ENCODE data around the gene COA7.
"Not testable (repeated sequence)": the region's sequence is repeated elsewhere in the genome, so short reads cannot be mapped to it uniquely, and the experiment has no call there.

COA7 gene

DNA sequence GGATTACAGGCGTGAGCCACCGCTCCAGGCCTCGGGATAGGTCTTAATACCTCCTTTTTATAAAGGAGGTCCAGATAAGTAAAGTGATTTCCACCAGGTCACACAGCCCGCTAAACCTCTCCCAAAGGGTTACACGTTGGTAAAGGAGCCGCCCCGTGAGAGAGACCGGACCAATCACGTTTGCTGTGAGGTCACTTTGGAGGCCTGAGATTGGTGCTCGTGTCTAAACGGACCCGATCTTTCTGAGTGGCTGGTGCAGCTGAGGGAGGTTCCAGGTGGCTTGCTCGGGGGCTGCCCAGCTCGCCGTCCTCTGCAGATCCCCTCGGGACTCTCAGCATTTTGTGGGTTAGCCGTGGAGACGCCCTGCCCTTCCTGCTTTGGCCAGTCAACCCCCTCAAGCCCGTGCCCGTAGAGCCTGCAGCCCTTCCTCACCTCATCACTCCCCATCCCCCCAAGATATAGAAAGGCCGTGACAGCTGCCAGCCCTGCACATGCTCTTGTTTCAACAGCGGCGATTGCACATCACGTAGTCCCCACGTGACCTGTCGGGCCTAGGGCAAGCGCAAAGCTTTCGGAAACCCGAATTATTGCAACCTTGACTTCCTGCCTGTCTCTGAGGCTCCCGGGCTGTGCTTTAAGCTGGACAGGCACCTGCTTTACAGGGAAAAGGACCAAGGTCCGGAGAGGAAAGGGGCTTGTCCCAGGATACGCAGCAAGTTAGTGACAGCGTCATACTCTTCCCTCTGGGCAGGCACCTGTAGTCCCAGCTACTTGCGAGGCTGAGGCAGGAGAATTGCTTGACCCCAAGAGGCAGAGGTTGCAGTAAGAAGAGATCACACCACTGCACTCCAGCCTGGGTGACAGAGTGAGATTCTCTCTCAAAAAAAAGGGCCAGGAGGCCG lies 5.0 kb upstream of the COA7 start:
- DNase-seq = peak; percentile 79 to 80

DNA sequence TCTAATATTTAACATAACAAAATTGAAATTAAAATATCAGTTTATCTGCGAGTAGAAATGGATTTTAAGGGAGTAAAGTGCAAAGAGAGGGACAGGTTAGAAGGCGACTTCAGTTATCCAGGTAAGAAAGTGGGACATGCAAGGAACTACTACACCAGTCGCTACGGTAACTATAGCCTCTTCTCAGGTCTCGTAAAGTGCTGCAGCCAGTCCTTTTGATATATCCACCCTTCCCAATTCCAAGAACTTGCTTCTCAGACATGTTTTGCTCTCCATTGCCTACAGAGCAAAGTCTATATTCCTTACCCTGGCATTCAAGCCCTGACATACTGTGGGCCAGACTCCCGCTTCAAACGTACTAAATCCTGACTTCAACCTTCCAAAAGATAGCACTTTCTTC lies 2.5 kb downstream of the COA7 start:
- DNase-seq = no peak

DNA sequence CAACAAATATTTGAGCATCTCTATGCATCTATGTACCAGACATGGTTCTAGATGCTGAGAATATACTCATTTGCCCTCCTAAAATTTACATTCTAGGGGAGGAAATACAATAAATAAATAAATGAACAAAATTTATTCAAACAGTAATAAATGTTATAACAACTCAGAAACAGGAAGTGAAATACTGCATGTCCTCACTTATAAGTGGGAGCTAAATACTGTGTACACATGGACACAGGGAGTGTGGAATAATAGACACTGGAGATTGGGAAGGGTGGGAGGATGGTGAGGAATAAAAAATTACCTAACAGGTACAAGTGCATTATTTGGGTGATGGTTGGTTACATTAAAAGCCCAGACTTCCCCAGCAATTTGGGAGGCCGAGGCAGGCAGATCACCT lies 4.3 kb downstream of the COA7 start:
- DNase-seq = no peak

DNA sequence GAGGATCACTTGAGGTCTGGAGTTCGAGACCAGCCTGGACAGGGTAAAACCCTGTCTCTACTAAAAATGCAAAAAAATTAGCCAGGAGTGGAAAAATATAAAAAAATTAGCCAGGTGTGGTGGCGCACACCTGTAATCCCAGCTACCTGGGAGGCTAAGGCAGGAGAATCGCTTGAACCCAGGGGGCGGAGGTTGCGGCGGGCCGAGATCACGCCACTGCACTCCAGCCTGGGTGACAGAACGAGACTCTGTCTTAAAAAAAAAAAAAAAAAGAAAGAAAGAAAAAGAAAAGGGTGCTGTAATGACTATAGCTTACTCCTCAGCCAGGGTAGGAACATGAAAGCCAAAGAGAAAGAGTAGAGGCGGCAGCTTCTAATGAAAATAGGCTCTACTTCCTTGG lies 4.8 kb downstream of the COA7 start:
- not testable (repeated sequence) for DNase-seq

DNA sequence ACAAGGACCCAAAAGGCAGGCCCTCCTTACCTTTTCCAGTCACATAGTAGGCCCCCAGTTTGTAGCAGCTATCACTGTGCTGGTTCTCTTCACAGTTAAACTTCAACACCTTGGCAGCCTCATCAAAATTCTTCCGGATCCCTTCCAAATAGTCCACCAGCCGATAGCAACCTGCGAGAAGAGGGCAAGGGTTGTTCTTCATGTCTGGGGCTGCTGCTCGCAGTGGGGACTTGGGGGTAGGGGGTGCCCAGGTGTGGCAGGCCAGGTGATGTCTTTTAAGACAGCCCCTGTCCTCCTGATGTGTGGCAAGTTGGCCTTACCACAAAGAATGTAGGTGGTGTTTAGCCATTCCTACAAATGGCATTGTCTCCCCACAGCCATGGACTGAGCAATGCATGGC lies 5.5 kb downstream of the COA7 start:
- DNase-seq = no peak

DNA sequence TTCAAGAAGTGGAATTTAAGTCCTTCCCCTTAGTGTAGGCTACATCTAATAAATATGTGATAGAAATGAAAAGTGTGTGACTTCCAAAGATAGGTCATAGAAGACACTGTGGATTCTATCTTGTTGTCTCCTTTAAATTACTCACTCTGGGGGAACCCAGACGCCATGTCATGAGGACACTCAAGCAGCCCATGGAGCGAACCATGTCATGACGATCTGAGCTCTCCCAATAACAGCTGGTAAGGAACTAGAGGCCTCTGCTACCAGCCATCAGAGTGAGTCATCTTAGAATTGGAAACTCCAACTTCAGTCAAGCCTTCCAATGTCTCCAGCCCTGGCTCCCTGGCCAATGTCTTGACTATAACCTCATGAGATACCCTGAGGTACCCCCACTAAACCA lies 6.3 kb downstream of the COA7 start:
- no peak for DNase-seq

DNA sequence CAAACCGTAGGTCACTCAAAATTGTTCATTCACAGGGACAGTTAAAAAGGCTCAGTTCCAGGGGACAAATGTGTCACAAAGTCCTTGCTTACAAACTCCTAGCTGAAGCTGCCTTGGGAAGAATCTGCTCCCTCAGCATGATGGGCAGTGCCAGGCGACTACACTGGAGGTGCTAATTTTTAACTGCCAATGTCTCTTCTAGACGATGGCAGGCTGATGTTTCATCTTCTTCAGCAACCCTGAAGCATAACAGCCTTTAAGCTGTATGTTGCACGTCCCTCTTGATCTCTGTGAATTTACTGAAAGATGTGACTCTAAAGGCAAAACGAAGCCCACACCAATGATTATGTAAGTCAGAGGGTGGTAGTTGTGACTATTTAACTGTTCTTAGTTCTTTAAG lies 11.3 kb downstream of the COA7 start:
- no peak for DNase-seq

DNA sequence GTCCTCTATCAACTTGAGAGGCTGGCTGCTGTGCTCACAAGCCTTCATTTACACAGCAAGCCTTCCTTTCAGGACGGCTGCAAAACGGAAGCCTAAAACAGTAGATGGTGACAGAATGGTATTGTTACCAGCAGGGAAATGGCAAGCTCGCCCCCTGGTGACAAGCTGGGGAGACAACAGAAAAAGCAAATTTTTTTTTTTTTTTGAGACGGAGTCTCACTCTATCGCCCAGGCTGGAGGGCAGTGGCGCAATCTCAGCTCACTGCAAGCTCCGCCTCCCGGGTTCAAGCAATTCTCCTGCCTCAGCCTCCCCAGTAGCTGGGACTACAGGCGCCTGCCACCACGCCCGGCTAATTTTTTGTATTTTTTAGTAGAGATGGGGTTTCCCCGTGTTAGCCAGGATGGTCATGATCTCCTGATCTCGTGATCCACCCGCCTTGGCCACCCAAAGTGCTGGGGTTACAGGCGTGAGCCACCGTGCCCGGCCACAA lies 11.8 kb downstream of the COA7 start:
- peak; percentile 73 to 79 for DNase-seq

DNA sequence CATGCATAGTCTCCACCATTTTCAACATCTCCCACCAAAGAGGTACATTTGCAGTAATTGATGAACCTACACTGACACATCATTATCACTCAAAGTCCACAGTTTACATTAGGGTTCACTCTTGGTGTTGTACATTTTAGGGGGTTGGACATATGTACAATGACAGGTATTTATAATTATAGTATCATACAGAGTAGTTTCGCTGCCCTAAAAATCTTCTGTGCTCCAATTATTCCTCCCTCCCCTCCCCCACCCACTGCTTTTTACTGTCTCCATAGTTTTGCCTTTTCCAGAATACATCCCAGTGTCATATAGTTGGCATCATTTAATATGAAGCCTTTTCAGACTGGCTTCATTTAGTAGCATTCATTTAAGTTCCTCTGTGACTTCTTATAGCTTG lies 13.6 kb downstream of the COA7 start:
- no peak for DNase-seq

DNA sequence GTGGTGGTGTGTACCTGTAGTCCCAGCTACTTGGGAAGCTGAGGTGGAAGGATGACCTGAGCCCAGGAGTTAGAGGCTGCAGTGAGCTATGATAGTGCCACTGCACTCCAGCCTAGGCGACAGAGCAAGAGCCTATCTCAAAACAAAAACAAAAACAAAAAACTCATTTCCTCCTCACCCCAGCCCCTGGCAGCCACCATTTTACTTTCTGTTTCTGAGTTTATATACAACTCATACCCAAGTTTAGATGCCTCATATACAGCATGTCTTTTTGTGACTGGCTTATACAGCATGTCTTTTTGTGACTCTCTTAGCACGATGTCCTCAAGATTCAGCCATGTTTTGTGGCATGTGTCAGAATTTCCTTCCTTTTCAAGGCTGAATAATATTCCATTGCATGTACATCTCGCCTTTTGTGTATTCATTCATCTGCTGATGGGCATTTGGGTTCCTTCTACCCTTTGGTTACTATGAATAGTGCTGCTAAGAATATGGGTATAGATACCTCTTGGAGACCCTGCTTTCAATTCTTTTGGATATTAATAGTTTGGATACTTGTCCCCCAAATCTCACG lies 14.7 kb downstream of the COA7 start:
- DNase-seq = no peak

DNA sequence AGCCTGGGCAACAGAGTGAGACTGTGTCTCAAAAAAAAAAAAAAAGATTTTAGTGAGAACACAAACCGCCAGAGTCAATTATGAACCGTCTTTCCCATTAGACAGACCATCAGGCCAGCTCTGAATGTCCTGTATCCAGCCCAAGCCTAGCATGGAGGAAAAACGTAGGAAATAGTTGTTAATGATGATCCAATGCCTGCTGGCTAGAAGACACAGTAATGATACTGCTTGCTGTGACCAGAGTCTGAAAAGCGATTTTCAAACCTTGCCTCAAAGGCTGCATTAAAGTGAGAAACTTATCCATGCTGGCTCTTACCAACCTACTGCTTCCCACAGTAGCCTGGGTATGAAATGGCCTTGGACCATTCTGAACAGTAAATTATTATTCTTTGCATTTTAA lies 17.0 kb downstream of the COA7 start:
- DNase-seq = no peak

DNA sequence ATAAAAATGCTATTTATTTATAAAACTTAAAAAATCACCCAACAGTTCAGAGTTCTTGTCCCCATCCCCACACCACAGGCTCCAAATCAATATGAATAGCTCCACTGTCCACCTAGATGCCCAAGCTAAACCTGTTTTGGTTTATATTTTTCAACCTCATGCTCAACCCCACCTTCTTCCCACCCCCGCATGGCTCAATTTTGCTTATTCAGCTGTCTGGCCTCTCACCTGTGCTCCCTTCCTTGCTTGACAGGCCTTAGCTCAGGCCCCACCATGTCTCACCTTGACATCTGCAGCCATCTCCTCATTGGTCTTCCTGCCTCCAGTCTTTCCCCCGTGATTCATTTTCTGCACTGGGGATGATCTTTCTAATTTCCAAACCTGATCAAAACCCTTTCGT lies 17.8 kb downstream of the COA7 start:
- DNase-seq = no peak

DNA sequence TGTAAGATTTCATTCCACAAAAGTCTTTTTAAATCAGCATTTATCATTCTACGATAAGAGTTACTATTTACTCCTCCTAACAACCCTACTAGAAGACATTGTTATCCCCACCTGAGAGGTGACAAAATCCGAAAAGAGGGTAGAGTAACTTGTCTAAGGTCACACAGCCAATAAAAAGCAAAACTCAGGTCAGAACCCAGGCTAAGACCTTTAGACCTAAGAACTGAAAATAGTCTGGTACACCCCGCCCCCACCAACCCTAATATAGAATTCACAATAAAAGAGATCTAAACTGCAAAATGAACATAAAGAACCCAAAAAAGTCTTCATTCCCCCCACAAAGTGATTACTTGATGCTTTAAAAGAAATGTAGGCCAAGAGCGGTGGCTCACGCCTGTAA lies 18.6 kb downstream of the COA7 start:
- no peak for DNase-seq

DNA sequence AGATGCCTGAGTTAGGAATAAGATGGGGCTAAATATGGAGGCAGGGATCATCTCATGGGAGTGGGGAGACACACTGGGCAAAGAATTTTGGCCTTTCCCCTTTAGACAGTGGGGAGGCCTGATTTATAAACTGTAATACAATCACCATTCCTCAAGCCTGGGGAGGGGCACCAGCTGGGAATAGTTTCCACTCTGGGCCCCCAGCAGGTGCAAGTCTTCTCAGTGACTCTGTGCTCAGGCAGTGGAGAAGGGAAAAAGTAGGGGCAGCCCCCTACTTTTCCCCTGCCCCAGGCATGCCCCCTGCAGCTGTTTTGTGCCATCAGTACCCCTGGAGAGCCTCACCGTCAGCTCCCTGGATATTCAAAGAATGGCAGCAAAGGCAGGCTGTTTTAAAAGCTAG lies 19.1 kb downstream of the COA7 start:
- no peak for DNase-seq

DNA sequence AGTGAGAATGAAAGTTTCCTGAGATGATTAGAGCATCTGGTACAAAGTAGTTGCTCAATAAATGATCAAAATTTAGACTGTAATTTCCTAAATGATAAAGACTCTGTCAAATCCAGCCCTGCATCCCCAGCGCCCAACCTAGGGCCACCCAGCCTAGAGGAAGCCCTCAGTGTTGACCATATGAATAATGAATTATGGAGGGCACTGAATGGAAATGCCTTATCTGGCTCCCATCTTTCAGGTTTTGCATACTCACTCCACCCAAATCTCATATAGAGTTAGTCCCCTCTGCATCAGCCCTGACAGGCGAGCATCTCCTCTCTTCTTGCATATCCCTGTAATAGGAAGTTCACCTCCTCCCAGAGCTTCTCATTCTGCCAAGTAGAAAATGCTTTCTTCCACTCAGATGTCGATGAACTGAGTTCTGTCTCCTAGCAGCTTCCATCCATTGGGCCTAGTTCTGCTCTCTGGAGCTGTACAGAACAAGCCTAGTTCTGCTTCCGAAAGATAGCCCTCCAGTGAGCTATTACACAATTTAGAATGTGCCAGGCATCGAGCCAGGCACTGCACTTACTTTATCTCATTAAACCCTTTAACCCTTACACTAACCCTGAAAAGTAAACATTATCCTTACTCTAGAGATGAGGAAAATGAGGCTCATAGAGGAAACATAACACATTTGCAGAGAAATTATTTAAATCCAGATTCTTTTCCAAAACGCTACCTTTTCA lies 20.9 kb downstream of the COA7 start:
- no peak for DNase-seq

DNA sequence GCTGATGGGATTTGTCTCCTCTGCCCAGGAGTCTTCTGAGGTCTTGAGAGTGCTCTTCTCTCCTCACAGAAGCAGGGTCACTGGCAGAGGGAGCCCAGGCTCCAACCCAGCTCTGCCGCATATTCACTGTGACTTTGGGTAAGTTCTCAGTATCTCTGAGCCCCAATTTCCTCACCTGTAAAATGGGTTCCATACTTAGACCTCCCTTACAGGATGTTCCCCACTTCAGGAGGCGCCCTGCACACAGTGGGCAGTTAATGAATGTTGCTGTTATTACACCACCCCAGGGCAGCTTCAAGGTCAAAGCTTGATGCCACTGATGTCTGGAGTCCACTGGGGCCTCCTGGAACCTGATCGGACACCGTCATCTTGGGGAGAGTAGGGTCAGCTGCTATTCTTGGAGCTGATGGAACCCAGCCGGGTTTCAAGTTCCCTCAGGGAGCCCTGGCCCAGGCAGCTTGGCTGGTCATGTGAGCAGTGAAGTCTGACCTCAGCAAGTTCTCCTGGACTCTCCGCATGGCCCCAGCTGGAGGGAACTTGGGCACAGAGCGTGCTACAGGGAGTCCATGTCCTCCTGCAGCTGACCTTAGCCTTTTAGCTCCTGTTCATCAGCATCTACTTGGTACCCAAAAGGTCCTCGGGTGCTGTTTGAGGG lies 21.8 kb downstream of the COA7 start:
- DNase-seq = no peak

DNA sequence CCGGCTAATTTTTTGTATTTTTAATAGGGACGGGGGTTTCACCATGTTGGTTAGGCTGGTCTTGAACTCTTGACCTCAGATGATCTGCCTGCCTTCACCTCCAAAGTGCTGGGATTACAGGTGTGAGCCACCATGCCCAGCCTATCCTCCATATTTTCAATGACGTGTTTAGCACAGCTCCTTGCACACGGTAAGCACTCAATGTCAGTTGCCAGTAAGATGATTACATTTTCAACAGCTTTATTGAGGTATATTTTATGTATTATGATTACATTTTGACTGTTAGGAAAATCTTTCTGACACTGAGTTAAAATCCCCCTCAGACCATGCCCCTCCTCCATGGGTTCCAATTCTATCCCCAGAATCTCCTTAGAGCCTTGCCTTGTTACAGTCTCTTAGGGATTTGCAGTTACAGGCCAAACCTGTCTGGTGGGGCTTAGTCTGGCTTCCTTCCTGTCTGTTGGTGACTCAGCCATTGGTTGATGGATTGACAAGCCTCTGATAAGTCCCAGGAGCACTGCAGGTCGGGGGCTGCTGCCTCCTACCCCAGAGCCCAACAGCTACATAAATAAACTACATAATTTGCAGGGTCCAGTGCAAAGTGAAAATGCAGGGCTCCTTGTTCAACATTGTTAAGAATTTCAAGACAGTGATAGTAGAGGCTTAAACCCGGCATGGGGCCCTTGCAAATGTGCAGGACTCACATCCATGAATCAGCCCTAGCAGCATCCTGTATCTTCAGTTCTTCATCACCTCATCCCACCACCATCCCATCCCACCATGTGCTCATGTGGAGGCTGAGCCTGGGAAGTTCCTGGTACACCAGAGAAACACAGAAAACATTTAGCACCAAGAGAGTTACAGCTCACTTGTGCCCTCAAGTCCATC lies 23.4 kb downstream of the COA7 start:
- DNase-seq = no peak

DNA sequence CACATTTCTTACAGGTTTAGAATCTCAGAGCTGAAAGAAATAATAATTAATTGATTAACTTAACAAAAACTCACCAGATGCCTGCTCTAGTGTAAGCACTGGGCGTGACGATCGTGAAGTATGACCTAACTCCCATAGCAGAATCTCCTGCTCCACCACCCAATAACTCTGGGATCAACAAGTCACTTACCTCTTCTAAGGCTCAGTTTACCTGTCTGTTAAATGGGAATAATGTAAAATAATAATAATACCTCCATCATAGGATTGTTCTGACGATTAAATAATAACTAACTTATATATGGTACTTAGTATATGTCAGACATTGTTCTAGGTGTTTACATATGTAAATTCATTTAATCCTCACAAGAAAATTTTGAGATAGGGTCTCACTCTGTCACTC lies 24.6 kb downstream of the COA7 start:
- no peak for DNase-seq

DNA sequence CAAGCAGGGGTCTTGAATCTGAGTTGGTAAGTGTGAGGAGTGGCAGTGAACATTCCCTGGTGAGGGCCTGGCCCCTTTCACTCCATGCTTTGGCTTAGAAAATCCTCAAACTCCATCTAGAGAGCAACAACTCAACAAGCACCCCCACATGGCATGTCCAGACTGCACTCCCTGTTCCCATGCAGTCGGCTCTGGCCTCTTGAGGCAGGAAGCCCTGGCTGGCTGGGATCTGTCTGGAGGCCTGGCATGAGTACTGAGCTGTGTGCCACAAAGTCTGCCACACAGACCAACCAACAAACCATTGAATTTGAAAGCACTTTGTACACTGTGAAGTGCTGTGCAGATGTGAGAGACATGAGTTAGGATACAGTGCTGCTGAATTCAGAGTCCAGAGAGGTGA lies 25.2 kb downstream of the COA7 start:
- DNase-seq = no peak

DNA sequence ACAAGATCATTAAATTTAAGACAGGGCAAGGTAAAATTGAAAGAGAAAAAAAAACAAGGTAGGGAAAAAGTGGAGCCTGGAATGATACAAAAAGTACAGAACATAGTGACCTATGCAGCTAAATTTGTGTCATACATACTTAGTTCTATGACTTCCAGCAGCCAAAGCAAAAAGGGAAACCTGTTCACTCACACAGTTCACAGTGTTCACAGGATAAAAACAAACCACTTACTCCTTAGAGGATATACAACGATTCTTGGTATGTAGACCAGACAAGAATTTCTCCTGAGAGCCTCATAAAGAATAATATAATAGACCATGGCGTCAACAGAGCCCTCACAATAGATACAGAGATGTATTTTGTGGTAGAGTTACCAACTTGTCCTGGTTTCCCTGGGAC lies 27.5 kb downstream of the COA7 start:
- no peak for DNase-seq

DNA sequence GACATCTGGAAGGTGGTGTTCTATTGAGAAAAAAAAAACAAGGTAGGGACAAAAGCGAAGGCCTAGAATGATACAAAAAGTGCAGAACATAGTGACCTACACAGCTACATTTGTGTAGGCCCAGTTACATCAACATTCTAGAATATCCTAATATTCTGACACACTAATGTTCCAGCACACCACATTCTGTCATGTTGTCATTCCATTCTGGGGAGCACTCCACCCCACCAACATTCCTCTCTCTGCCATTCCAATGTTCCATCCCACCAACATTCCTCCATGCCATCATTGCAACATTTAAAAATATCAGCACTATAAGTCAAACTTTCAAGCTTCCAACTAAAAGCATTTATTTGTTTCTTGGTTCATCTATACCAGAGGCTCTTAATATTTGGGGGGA lies 28.5 kb downstream of the COA7 start:
- DNase-seq = no peak

DNA sequence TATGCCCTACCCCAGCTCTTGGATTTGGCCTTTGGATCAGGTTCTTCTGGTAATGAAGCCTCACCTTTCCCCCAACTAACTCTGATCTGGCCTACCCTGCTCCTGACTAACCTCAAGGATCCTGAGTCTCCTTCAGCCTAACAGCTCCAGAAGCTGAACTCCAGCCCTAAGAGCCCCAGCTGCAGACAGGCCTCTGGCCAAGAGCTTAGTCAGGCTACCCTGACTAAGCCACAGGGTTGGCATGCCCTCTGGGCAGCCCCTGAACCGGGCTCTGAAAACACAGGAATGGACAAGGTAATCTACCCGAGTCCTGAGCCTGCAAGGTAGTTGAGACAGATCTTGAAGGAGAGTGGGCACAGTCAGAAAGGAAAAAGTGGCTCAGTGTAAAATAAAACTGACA lies 29.4 kb downstream of the COA7 start:
- DNase-seq = no peak
